ENCODE measurements around the gene PLEK.
"Not testable (repeated sequence)": the region's sequence is repeated elsewhere in the genome, so short reads cannot be mapped to it uniquely, and the experiment has no call there.

Gene PLEK

DNA sequence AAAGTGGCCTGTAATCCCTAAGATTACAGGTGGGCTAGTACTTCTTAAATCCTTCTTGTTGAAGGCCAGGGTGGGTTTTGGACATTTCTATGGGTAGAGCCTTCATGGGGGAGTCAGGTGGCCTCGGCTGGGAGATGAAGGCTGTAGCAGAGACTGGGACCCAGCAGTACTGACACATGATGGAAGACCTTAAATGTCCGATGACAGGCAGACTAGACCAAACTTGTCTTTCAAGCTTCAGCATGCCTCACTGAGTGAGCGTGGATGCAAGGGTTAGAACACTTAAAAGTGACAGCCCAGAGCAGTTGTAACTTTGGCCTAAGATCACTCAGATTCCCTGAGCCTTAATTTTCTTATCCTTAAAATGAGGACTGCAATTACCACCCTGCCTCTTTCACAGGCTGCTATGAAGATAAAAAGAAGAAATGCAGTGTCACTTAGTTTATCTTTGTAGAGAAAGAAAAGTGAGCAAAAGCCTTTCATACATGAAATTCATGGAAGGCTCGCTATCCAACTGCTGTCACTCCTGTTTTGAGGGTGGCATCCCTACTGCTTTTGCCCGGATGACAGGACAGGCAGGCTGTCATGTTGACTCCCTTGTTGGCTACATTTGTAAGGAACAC, 19.5 kb downstream of the PLEK start:
- FAIRE-seq (no peak), DNase-seq (ENCODE audit: low spot score) (no peak)

DNA sequence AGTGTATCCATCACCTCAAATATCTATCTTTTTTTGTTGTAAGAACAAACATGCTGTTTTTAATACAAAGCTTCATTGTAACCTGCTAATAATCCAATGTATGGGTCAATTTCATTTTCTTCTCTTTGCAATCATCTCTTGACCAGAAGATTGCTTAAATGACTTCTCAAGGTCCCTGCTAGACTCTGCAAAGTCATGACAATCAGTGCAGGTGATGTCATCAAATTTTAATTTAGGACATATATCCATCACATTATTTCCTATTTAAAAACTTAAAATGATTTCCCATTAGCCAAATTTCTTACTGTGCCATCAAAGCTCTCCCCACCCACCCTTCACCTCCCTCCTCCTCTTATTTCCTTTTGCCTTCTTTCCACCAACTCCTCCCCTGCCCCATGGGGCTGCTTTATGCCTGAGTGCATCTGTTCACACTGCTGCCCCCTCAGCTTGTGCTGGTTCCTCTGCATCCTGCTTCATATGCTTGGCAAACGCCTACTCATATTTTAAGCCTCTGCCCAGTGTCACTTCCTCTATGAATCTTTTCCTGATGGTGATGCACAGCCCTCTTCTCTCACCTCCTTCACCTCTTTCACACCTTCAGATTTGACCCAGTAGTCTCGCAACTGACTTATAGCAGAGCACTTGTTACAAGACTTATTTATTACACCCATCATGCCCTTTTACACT, 20.3 kb downstream of the PLEK start:
- no peak for FAIRE-seq
- DNase-seq (ENCODE audit: low spot score), result no peak

DNA sequence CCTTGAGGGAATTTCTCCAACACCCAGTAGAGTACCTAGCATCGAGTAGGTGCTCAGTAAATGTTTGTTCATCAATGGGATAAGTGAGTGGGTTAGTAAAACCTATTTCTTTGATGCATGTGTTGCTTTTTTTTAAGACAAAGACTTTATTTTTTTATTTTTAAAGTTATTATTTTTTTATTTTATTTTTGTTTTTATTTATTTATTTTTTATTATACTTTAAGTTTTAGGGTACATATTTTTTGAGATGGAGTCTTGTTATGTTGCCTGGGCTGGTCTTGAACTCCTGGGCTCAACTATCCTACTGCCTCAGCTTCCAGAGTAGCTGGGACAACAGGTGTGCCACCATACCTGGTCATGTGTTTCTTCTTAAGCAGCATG, 20.8 kb downstream of the PLEK start:
- FAIRE-seq (no peak), DNase-seq (ENCODE audit: low spot score) (no peak)

DNA sequence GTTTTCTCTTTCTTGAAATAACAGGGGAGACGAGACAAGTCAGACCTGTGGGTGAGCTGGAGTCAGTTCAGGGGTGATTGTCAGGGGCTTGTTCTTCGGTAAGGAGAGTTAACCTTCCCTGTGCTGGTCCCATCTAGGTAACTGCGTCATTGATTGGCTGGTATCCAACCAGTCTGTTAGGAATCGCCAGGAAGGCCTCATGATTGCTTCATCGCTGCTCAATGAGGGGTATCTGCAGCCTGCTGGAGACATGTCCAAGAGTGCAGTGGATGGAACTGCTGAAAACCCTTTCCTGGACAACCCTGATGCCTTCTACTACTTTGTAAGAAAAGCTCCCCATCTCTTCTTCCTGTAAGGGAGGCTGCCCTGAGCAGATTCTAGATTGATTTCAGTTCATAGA, 21.3 kb downstream of the PLEK start:
- no peak for FAIRE-seq
- no peak for DNase-seq (ENCODE audit: low spot score)

DNA sequence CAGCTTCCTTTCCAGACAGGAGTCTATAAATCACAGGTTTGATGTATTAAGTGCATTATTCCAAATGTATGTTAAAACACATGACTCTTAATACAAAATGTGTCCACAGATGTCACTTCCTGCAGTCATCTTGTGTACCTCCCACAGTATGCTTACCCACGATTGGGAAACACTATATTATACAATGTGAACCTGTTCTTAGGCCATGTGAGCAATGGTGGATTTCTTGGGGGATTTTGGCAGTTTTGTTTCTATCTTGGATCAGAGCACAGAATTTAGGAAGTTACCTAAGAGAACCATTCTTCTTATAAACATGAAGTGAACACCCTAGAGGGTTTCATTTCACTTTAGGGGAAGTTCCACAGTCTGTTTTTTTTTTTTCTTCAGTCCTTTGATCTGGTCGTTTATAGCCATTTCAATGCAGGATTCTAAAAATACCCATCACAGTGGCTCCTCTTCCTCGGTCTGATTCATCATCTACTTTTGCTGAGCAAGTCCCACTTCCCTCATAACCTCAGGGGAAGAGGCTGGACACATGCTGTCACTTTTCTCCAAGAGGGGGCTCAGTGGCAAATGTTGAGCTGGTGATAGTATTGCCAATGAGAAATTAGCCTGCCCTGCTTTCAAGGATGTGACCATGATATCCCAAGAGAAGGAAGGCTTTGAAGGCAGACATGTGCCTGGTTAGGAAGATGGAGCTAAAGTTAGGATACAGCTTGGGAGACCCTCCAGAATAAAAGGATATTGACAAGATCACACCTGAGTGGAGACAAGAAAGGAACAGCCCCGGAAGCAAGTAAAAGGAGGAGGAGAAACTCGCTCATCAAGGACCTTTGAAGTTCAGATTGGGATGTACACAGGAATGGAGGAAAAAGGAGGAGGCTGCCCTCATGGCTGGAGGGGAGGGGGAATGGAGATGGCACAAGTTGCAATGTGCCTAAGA, 22.6 kb downstream of the PLEK start:
- FAIRE-seq (no peak), DNase-seq (ENCODE audit: low spot score) (no peak)

DNA sequence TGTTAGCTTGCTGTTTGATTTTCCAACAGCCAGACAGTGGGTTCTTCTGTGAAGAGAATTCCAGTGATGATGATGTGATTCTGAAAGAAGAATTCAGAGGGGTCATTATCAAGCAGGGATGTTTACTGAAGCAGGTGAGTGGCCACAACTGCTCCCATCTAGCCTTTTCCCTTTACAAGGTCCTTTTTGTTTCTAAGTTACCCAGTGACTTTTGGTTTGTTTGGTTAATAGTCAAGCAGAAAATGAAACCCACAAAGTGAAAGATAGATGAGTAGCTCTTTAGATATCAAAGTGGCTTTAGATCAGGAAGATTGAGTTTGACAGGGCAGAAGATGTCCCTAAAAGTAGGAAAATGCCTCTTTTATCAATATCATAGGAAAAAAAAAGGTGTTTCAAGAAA, 23.3 kb downstream of the PLEK start:
- DNase-seq (ENCODE audit: low spot score) (no peak), FAIRE-seq (no peak)

DNA sequence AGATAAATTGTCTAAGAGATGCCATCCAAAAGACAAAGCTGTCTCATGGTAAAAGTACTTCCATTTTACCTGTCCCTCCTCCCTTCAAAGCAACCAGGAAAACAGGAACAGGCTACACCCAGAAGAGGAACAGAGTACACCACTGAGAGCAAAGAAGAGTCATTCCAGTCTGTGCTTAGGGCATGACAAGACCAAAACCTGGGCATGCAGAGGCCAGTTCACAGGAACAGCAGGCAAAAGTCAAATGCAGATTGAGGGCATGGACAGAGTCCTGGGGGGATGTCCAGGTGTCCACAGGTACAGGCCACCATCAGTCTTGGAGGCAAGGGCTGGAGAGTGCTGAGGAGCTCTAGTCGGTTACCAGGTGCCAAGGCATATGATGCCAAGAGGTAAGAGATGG, 23.7 kb downstream of the PLEK start:
- no peak for DNase-seq (ENCODE audit: low spot score)

DNA sequence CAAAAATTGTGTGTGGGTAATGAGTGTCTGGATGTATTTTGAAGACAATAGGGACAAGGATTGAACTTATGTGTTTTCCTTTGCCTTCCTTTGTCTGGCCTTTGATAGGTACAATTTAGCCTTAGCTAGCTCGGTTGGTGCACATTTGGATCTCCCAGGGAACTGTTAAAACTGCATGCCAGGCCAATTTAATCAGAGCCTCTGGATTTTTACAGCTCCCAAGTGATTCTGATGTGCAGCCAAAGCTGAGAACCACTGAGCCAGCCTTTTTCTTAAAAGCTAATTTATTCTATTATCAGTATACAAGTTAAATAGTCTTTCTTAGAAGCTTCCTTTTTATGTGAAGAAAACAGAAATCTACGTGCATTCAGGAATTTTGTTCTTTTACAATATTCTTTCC, 25.0 kb downstream of the PLEK start:
- DNase-seq (ENCODE audit: low spot score) (no peak), FAIRE-seq (no peak)

More for the DNA sequence above, 23.7 kb downstream of the PLEK start:
- no peak for FAIRE-seq

DNA sequence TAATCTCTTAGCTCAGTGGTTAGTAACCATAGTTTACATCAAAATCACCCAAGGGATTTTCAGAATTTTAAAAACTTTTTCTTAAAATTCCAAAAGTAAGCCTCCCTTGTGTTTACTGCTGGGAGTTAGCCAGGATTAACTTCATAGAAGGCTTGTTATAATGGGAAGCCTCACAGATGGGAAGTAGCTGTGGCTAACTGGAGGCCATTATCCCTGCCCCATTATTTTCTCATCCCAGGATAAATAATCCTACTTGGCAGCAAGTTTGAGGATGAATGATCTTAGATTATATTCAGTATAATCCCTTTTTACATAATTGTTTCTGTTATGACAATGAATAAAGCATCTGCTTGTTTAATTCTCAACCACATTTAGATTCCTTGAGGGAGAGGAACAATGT, 25.5 kb downstream of the PLEK start:
- no peak for FAIRE-seq
- DNase-seq (ENCODE audit: low spot score), result no peak

DNA sequence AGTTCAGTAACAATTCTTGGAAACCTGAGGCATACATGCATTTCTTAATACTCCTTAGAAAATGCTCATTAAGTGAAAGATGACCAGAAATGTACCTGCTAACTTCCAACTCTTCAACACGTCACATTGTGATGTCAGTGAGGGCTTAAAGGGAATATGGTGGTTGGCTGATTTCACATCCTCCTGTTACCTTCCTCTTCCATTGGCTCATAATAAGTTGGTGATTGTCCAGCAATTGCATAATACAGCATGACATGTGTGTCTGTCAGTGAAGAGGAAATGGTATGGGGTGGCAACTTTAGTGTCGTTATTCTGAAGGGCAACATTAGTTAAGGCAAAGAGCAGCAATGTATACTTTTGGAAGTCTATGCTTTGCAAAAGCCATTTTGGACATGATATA, 26.0 kb downstream of the PLEK start:
- no peak for FAIRE-seq
- DNase-seq (ENCODE audit: low spot score), result no peak

DNA sequence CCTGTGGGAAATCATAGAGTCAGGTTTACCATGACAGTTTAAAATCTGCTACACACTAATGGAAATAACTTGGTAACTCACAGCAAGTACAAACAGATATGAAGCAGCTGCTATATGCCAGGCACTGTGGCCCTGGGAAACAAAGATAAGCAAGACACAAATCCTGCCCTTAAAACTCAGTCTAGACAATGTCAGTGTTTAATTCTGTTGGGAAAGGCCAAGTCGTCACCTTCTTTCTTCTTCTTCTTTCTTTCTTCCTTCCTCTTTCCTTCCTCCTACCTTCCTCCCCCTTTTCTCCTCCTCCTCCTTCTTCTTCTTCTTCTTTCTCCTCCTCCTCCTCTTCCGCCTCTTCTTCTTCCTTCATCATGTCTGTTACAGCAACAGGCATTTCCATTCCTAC, 26.8 kb downstream of the PLEK start:
- FAIRE-seq (no peak), DNase-seq (ENCODE audit: low spot score) (no peak)

DNA sequence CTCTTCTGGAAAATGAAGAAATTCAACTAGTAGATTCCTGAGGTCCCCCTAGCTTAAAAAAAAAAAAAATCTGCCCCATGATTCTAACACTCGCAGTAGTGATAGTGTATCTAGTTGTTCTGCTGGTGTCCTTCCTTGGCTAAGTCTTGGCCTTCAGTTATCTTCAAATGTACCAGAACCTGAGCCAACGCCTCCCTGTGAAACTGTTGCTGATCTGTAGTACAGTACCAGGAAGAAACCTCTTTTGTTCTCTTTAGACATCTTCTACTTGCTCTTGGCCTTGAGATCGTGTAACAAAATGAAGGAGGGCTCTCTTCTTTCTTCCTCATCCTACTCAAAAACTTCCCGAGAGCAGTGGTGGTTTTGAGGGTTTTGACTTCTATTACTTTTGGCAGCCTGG, 31.0 kb downstream of the PLEK start:
- DNase-seq (ENCODE audit: low spot score) (no peak), FAIRE-seq (no peak)

DNA sequence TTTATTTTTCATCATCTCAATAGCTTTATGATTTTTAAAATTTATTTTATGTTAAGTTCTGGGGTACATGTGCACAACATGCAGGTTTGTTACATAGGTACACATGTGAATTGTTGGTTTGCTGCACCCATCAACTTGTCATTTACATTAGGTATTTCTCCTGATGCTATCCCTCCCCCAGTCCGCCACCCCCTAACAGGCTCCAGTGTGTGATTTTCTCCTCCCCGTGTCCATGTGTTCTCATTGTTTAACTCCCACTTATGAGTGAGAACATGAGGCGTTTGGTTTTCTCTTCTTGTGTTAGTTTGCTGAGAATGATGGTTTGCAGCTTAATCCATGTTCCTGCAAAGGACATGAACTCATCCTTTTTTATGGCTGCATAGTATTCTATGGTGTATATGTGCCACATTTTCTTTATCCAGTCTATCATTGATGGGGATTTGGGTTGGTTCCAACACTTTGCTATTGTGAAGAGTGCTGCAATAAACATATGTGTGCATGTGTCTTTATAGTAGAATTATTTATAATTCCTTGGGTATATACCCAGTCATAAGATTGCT, 32.7 kb downstream of the PLEK start:
- DNase-seq (ENCODE audit: low spot score); FAIRE-seq: not testable (repeated sequence)

DNA sequence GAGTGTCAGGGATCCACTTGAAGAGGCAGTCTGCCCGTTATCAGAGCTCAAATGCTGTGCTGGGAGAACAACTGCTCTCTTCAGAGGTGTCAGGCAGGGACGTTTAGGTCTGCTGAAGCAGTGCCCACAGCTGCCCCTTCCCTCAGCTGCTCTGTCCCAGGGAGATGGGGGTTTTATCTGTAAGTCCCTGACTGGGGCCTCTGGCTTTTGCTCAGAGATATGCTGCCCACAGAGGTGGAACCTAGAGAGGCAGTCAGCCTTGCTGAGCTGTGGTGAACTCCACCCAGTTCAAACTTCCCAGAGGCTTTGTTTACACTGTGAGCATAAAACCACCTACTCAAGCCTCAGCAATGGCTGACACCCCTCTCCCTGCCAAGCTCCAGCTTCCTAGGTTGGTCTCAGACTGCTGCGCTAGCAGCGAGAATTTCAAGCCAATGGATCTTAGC, 38.1 kb downstream of the PLEK start:
- no peak for FAIRE-seq

DNA sequence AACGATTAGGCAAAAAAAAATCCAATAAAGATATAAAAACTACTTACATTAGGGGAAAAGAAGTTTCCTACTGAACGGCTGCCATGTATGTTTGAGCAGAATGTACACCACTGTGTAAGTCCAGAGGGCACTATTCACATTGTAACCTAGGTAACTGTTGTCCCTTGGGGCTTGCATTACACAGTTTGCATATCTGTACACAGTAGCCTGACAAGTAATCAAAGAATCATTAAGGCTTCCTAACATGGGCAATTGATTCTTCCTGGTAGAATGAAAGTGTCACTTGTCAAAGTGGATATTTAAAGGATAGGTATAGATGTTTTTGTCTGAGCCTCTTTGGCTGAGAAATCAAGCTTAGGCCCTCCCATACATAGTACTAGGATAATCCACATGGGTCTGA, 39.1 kb downstream of the PLEK start:
- DNase-seq (ENCODE audit: low spot score) (no peak), FAIRE-seq (no peak)

More for the DNA sequence above, 38.1 kb downstream of the PLEK start:
- DNase-seq (ENCODE audit: low spot score), result no peak

DNA sequence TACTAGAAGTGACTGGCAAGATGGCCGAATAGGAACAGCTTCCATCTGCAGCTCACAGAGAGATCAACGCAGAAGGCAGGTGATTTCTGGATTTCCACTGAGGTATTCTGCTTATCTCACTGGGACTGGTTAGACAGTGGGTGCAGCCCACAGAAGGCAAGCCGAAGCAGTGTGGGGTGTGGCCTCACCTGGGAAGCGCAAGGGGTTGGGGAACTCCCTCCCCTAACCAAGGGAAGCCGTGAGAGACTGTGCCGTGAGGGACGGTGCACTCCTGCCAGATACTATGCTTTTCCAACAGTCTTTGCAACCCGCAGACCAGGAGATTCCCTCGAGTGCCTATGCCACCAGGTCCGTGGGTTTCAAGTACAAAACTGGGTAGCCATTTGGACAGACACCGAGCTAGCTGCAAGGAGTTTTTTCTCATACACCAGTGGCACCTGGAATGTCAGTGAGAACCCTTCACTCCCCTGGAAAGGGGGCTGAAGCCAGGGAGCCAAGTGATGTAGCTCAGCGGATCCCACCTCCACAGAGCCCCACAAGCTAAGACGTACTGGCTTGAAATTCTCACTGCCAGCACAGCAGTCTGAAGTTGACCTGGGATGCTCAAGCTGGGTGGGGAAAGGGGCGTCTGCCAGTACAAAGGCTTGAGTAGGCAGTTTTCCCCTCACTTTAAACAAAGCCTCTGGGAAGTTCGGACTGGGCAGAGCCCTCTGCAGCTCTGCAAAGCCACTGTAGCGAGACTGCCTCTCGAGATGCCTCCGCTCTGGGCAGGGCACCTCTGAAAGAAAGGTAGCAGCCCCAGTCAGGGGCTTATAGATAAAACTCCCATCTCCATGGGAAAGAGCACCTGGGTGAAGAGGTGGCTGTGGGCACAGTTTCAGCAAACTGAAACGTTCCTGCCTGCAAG, 40.1 kb downstream of the PLEK start:
- DNase-seq (ENCODE audit: low spot score), result no peak
- no peak for FAIRE-seq

DNA sequence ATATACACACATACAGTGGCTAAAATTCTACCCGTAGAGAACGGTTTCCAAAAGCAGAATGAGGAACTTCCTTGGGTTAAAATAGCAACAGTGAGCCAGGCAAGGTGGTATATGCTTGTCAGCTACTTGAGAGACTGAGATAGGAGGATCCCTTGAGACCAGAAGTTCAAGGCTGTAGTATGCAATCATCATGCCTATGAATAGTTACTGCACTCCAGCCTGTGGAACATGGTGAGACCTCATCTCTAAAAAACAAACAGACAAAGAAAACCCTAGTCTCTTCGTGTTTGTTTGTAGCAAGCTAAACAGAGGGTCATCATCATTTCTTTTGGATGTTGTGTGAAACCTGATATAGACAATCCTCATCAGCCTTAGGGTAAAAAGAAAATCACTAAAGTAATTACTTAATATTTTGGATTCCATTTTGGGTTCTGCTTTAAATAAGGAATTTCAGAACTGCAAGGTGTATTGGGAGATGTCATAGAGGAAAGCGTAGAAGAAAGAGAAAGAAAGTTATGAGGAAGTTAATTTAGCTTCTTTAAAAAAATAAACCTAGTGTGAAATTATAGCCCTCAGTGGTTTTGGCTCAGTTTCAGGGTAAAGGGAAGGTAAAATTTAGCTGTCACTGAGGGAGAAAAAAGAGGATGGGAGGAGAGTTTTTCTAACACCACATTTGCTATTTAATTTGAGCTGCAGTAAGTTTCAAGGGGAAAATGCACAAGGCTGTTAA, 46.5 kb downstream of the PLEK start:
- DNase-seq (ENCODE audit: low spot score) (no peak), FAIRE-seq (no peak)

DNA sequence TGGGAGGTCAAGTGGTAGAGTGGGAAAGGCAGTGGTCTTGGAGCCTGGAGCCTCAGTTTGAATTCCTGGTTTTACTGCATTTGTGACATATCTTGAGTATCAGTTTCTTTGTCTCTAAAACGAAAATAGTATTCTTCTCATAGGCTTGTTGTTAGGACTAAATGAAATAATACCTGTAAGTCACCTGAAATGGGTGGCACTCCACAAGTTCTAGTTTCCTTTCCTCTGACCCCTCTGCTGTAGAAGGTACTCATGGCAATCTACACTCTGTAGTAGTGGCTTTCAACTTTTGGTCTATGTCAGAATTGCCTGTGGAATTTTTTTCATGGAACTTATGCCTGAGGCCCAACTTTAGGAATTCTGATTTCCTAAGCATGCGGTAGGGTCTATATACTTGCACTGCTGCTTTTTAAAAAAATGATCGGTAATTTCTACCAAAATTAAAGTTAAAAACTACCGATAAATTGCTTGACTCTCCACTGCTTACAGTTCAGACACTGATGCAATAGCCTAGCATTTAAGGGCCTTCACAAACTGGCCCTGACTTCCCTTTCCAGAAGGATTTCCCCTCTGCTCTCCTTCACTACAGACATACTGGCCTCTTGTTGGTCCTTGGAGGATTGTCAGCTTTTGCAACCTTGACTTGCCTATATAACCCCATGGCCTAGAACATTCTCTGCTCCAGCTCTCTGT, 47.2 kb downstream of the PLEK start:
- no peak for FAIRE-seq
- DNase-seq (ENCODE audit: low spot score), result no peak

DNA sequence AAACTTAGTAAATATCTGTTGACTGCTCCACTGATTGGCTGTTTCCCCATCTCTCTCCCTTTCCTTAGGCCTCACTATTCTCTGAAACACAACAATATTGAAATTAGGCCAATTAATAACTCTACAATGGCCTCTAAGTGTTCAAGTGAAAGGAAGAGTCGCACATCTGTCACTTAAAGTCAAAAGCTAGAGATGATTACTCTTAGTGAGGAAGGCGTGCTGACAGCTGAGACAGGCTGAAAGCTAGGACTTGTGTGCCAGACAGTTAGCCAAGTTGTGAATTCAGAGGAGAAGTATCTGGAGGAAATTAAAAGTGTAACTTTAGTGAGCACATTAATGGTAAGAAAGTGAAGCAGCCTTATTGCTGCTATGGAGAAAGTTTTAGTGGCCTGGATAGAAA, 48.4 kb downstream of the PLEK start:
- no peak for FAIRE-seq

DNA sequence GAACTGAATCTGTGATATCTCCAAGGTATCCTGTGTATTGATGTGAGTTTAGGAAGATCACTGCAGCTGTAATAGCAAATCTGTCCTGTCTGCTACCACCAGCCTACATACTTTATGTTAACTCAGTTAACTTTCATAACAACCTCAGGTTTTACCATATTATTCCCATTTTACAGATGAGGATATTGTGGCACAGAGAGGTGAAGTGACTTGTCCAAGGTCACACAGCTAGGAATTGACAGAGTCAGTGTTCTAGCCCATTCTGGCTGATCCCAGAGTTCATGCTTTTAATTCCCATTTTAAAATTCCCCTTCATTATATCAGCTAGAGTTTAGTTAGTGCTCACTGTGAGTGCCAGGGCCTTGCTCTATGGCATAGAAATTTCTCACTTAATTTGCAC, 49.4 kb downstream of the PLEK start:
- DNase-seq (ENCODE audit: low spot score) (no peak), FAIRE-seq (no peak)

More for the DNA sequence above, 48.4 kb downstream of the PLEK start:
- DNase-seq (ENCODE audit: low spot score), result no peak

All from RCC 7860 (cell line).